Smooth muscle cell (in vitro differentiated cells): ENCODE results near the gene HAAO. TPM values are rescaled to one million over a fixed set of nuclear protein-coding genes. Genes with fewer than 3 reads are reported as not detected.

Source experiments
- DNase-seq: peaks from one replicate; lab custom pipeline; 2025; ENCODE audit not compliant: unreplicated experiment; lab: John Stamatoyannopoulos, UW
- H2AFZ ChIP-seq: fragments of 200-600 bp; sonication (generic); 2 replicates; pipeline ENCODE4 v1.6.0; 2016; ENCODE audit warnings: antibody characterized with exemption, low read depth, mild to moderate bottlenecking
- H3F3A ChIP-seq: fragments of 200-600 bp; sonication (generic); 2 replicates; pipeline ENCODE4 v1.6.0; 2017; ENCODE audit warnings: antibody characterized with exemption, low read depth
- H3K27ac ChIP-seq: fragments of 200-600 bp; sonication (generic); 2 replicates; pipeline ENCODE4 v1.5.1; 2016; ENCODE audit warnings: low read depth, mild to moderate bottlenecking
- H3K27me3 ChIP-seq: fragments of 200-600 bp; sonication (generic); 2 replicates; pipeline ENCODE4 v1.6.1; 2016; ENCODE audit warnings: low read depth, mild to moderate bottlenecking
- H3K36me3 ChIP-seq: fragments of 200-600 bp; sonication (generic); 2 replicates; pipeline ENCODE4 v1.5.1; 2016; ENCODE audit warnings: low read depth
- H3K4me1 ChIP-seq: fragments of 200-600 bp; sonication (generic); 2 replicates; pipeline ENCODE4 v1.5.1; 2016; ENCODE audit warnings: low read depth
- H3K4me2 ChIP-seq: fragments of 200-600 bp; sonication (generic); 2 replicates; pipeline ENCODE4 v1.6.0; 2016; ENCODE audit warnings: mild to moderate bottlenecking
- H3K4me3 ChIP-seq: fragments of 200-600 bp; sonication (generic); 2 replicates; pipeline ENCODE4 v1.5.1; 2016; ENCODE audit warnings: mild to moderate bottlenecking
- H3K79me2 ChIP-seq: fragments of 200-600 bp; sonication (generic); 2 replicates; pipeline ENCODE4 v1.6.0; 2016; ENCODE audit warnings: low read depth, mild to moderate bottlenecking
- H3K9ac ChIP-seq: fragments of 200-600 bp; sonication (generic); 2 replicates; pipeline ENCODE4 v1.6.0; 2016; ENCODE audit warnings: low read depth
- H3K9me3 ChIP-seq: fragments of 200-600 bp; sonication (generic); replicated peaks from 2 replicates; pipeline ENCODE4 v1.5.1; 2016; ENCODE audit warnings: low read depth
- H4K20me1 ChIP-seq: fragments of 200-600 bp; sonication (generic); 2 replicates; pipeline ENCODE4 v1.6.0; 2016; ENCODE audit warnings: low read depth
- WGBS: methylation state at CpG from one replicate; pipeline ENCODE4 v1.1.7; 2016; ENCODE audit warnings: low lambda C conversion rate; 5-methylcytosine and 5-hydroxymethylcytosine counted together
- polyA plus RNA-seq: library from polyadenylated mRNA; unstranded; fragments of >200 nt; fragmentation: Nextera tagmentation; extraction: Ambion mirVana; gene quantifications from 2 replicates; pipeline ENCODE4 v1.2.1, GENCODE V29; 2016
- total RNA-seq: library from RNA; depleted of rRNA; stranded (reverse); fragments of >200 nt; gene quantifications from 2 replicates; pipeline ENCODE4 v1.2.3, GENCODE V29; 2014
- TF ChIP-seq, protein P1 (sequence below): fragments of 200-600 bp; sonication (generic); IDR thresholded peaks from 2 replicates; pipeline ENCODE4 v1.5.1; 2017; ENCODE audit warnings: borderline replicate concordance, mild to moderate bottlenecking, antibody characterized with exemption; ENCODE audit not compliant: insufficient read depth, poor library complexity, severe bottlenecking

The HAAO gene
- total and polyA plus RNA-seq, 2 experiments from 2014 or later, result 4.5 to 10.3 TPM

DNA sequence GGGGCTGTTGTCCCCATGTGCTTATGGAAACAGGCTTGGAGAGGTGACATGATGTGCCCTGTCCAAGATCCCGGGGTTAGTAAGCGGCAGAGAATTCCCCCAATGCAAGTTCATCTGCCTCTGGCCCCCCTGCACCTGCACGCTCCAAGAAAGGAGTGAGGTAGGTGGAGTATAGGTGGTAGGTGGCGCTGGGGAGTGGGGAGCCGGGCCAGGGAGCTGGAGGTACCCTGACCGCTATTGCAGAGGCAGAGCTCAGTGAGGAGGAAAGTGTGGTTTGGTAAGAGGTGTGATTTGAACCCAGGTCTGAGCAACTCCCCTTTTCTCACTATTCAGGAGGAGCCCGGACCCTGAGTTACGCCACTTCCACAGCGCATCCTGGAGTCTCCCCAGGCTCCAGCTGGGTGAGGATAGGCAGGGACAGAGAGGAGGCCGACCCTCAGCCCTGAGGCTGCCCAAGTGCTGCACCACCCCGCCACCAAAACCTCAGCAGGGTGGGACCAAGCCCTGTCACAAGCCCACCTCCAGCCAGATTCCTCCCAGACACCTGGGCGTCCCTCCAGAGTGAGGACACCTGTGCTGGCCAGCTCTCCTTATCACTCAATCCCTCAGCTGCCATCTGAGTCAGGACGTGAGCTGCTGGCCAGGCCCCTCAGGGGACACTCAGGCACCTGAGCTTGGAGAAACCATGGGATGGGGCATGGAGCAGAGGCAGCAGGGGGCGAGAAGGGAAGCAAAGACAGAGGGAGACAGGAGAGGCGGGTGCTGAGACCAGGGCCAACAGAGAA, 5.6 kb downstream of the HAAO start:
- no peaks in the 10 kb centered on the region for H3K9me3 ChIP-seq
- no peak overlapping the region for H2AFZ ChIP-seq
- no peak overlapping the region for H3K27ac ChIP-seq
- H4K20me1 ChIP-seq, result no peaks in the 10 kb centered on the region
- H3K4me3 ChIP-seq, result no peak overlapping the region
- H3K4me1 ChIP-seq, result peaks cover 5% of the 10 kb centered on the region
- peaks cover 5% of the 10 kb centered on the region for H3K79me2 ChIP-seq
- H3K27me3 ChIP-seq, result no peaks in the 10 kb centered on the region
- H3F3A ChIP-seq, result peaks cover 3% of the 10 kb centered on the region
- no peak overlapping the region for H3K9ac ChIP-seq
- no peaks in the 10 kb centered on the region for H3K36me3 ChIP-seq
- DNase-seq, result no peak
- WGBS, result 93% methylated on average over 15 of the region's 15 CpGs
- TF ChIP-seq, protein P1, sequence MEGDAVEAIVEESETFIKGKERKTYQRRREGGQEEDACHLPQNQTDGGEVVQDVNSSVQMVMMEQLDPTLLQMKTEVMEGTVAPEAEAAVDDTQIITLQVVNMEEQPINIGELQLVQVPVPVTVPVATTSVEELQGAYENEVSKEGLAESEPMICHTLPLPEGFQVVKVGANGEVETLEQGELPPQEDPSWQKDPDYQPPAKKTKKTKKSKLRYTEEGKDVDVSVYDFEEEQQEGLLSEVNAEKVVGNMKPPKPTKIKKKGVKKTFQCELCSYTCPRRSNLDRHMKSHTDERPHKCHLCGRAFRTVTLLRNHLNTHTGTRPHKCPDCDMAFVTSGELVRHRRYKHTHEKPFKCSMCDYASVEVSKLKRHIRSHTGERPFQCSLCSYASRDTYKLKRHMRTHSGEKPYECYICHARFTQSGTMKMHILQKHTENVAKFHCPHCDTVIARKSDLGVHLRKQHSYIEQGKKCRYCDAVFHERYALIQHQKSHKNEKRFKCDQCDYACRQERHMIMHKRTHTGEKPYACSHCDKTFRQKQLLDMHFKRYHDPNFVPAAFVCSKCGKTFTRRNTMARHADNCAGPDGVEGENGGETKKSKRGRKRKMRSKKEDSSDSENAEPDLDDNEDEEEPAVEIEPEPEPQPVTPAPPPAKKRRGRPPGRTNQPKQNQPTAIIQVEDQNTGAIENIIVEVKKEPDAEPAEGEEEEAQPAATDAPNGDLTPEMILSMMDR, result no peak
- no peak overlapping the region for H3K4me2 ChIP-seq

DNA sequence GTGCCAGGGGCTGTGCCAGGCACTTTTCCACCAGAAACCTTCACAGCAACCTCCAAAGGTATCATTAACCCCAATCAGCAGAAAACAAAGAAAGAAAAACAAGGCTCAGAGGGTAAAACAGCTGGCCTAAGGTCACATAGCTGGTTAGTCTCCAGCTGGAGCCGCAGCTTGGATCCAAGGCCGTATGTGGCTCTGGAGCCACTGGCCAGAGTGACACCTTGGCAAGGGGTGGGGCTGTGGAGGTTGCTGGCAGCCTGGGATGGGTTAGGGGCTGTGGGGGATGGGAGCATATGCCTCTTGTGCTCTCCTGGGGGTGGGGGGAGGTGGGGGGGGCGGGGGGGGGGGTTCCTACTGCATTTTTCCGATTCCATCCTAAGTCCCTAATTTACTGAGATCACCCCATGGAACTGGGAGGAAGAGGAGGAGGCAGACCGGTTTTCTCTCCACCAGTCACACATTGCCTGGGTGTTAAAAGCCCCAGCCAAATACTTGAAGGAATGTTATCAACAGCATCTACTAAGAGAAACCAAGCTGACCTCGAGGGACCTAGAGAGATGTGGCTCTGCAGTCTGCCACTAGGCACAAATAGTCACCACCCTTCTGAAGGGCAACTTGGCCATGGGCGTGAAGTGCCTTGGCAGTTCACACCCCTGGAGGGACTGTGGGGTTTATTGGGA, 8.0 kb downstream of the HAAO start:
- H2AFZ ChIP-seq, result no peak overlapping the region
- TF ChIP-seq, protein P1, result no peak
- no peak overlapping the region for H3K9ac ChIP-seq
- no peaks in the 10 kb centered on the region for H3K27me3 ChIP-seq
- H3K36me3 ChIP-seq, result no peaks in the 10 kb centered on the region
- no peak overlapping the region for H3K4me3 ChIP-seq
- H3K9me3 ChIP-seq, result no peaks in the 10 kb centered on the region
- H3K4me1 ChIP-seq, result peaks cover 5% of the 10 kb centered on the region
- no peak overlapping the region for H3K4me2 ChIP-seq
- no peak overlapping the region for H3K27ac ChIP-seq
- DNase-seq, result no peak
- H4K20me1 ChIP-seq, result no peaks in the 10 kb centered on the region
- no peaks in the 10 kb centered on the region for H3F3A ChIP-seq
- no peaks in the 10 kb centered on the region for H3K79me2 ChIP-seq
- WGBS, result 74% methylated on average over 6 of the region's 7 CpGs

DNA sequence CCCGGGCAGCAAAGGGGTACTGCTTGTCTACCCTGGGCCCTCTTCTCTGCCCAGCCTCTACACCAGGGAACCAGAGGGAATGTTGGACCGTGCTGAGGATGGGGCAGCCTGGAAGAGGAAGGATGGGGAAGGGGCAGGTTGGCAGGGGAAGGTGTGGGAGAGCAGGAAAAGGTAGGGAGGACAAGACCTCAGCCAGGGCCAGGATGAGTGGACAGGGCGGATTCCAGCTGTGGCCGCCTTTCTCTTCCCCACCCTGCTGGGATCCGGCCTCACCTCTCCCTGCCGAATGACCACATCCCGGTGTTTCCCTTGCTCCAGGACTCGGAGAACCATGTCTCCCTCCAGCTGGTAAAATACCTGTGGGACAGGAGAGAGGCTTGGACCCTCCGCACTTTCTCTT, 8.9 kb downstream of the HAAO start:
- 96% methylated on average over 9 of the region's 9 CpGs for WGBS
- Histone ChIP-seq H3K36me3 (no peaks in the 10 kb centered on the region), H3K27ac (no peak overlapping the region), H3K27me3 (no peaks in the 10 kb centered on the region), H3K4me3 (no peak overlapping the region), H3F3A (no peaks in the 10 kb centered on the region), H3K9ac (no peak overlapping the region), H3K4me2 (no peak overlapping the region), H4K20me1 (no peaks in the 10 kb centered on the region), H3K4me1 (peaks cover 5% of the 10 kb centered on the region), H3K79me2 (no peaks in the 10 kb centered on the region), H3K9me3 (no peaks in the 10 kb centered on the region), H2AFZ (no peak overlapping the region)
- TF ChIP-seq, protein P1, result no peak
- no peak for DNase-seq
